ENCODE data around the gene MRAP2.
"Not testable (repeated sequence)": the region's sequence is repeated elsewhere in the genome, so short reads cannot be mapped to it uniquely, and the experiment has no call there.

The MRAP2 gene

GRCh38 chr6:84133385-84133784, 99.8 kb downstream of the MRAP2 start:
- not testable (repeated sequence) for DNase-seq

GRCh38 chr6:84135291-84135690, 101.7 kb downstream of the MRAP2 start:
- DNase-seq = no peak

- DNase-seq = no peak
Observed at GRCh38 chr6:84136364-84137050, 102.9 kb downstream of the MRAP2 start.

- DNase-seq = no peak
Observed at GRCh38 chr6:84137051-84137375, 103.4 kb downstream of the MRAP2 start.

- DNase-seq = no peak
Observed at GRCh38 chr6:84137989-84138575, 104.5 kb downstream of the MRAP2 start.

GRCh38 chr6:84139311-84139710, 105.7 kb downstream of the MRAP2 start:
- DNase-seq = no peak
